Stimulated activated CD8-positive, alpha-beta memory T cell treated with anti-CD3 and anti-CD28 coated beads, Interleukin-7, amount 100 ng/mL, for 4 hours (primary cell): ENCODE results near the gene SPCS2.

Source experiments
- DNase-seq, 2 donors: peaks; one replicate each; pipeline ENCODE4 v3.0.0-alpha.2; 2020; ENCODE audit warnings: low read depth in 2 of 2

Gene SPCS2

GRCh38 chr11:74948898-74949752 lies at the start of gene SPCS2, which contains the start of gene XRRA1:
SPCS2 (plus strand) TSS chr11:74949266; CDS start chr11:74949286, 20 bp downstream.
XRRA1 (minus strand) TSS chr11:74949091; CDS start chr11:74940878, 8,213 bp downstream.
- DNase-seq: peak; percentile 98 to 99

- no peak for DNase-seq
Observed at GRCh38 chr11:74902342-74902741, 46.7 kb upstream of the SPCS2 start.

- DNase-seq: no peak
Observed at GRCh38 chr11:74905326-74905725, 43.7 kb upstream of the SPCS2 start.

- no peak for DNase-seq
Observed at GRCh38 chr11:74909385-74909784, 39.7 kb upstream of the SPCS2 start.

- no peak for DNase-seq
Observed at GRCh38 chr11:74909812-74910211, 39.3 kb upstream of the SPCS2 start.

GRCh38 chr11:74923125-74923524 lies 25.9 kb upstream of the SPCS2 start:
- no peak for DNase-seq

- DNase-seq: no peak
Observed at GRCh38 chr11:74925281-74925680, 23.8 kb upstream of the SPCS2 start.

- DNase-seq: no peak
Observed at GRCh38 chr11:74926304-74927030, 22.6 kb upstream of the SPCS2 start.

GRCh38 chr11:74927496-74927895 lies 21.6 kb upstream of the SPCS2 start:
- DNase-seq: no peak

GRCh38 chr11:74929431-74930363 lies 19.4 kb upstream of the SPCS2 start:
- DNase-seq: peak; percentile 31 to 63

- no peak for DNase-seq
Observed at GRCh38 chr11:74932169-74932568, 16.9 kb upstream of the SPCS2 start.

GRCh38 chr11:74932797-74933196 lies 16.3 kb upstream of the SPCS2 start:
- DNase-seq: no peak

GRCh38 chr11:74933765-74934164 lies 15.3 kb upstream of the SPCS2 start:
- no peak for DNase-seq

- DNase-seq: no peak
Observed at GRCh38 chr11:74935285-74935684, 13.8 kb upstream of the SPCS2 start.

- no peak for DNase-seq
Observed at GRCh38 chr11:74936087-74936486, 13.0 kb upstream of the SPCS2 start.

GRCh38 chr11:74936976-74937375 lies 12.1 kb upstream of the SPCS2 start:
- DNase-seq: no peak

GRCh38 chr11:74937696-74938475 lies 11.2 kb upstream of the SPCS2 start:
- no peak for DNase-seq

- no peak for DNase-seq
Observed at GRCh38 chr11:74941492-74941891, 7.6 kb upstream of the SPCS2 start.

- DNase-seq: no peak
Observed at GRCh38 chr11:74942073-74942759, 6.8 kb upstream of the SPCS2 start.

GRCh38 chr11:74948546-74948897 lies 544 bp upstream of the SPCS2 start:
- no peak for DNase-seq

- DNase-seq: no peak
Observed at GRCh38 chr11:74949753-74950137, 679 bp downstream of the SPCS2 start.
